GM19099 (cell line): ENCODE data around the gene METTL22.

ENCODE experiments used
- POLR2A ChIP-seq: IDR thresholded peaks from 3 replicates; pipeline ENCODE4 v1.6.1; 2011; ENCODE audit warnings: low read depth; ENCODE audit not compliant: insufficient read length; ENCODE audit errors: extremely low read depth

METTL22 gene

GRCh38 chr16:8620535-8620934 is 963 bp upstream of the METTL22 start:
- no peak for TF ChIP-seq POLR2A

DNA sequence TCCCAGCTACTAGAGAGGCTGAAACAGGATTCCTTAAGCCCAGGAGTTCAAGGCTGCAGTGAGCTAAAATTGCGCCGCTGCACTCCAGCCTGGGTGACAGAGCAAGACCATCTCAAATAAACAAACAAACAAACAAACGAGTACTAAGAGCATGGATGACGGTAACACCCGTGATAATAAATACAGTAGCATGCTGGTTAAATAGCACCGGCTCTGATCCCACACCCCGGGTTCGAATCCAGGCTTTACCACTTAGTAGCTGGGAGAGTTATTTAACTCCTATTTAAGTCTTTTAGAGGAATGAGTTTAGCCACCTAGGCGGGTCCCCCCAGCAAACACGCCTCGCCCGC is 301 bp upstream of the METTL22 start:
- TF ChIP-seq POLR2A: no peak

GRCh38 chr16:8622315-8622656 is 788 bp downstream of the METTL22 start:
- TF ChIP-seq POLR2A: no peak

DNA sequence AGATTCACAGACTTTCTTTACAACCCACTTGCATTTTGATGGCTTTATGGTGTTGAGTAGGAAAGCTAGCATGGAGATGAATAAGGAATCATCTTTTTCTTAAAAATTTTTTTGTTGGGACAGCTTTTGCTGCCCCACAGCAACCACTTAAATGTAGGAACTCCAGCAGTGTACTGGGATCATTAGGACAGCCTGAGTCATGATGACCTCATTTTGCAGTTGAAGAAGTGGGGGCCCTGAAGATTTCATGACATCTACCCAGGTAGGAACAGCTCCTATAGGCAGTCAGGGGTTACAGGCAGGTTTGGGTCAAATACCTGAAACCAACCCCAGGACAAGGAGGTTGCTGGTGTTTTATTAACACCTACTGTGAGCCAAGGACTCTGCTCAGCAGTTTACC is 2.1 kb downstream of the METTL22 start:
- no peak for TF ChIP-seq POLR2A

GRCh38 chr16:8625491-8626087 is 4.1 kb downstream of the METTL22 start:
- TF ChIP-seq POLR2A: no peak

DNA sequence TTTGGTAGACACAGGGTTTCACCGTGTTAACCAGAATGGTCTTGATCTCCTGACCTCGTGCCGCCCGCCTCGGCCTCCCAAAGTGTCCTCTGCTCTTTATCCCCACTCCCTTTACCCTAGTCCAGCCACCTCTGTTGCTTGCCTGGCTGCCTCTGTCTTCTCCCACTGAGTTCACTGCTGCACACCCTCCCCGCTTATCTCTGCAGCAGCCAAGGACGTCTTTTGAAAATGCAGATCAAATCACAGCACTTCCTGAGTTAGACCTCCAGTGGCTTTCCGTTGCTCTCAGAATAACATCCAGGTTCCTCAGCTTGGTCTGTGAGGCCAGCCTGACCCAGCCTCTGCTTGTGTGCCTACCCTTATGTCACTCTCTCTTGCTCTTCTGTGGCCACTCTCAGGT is 5.4 kb downstream of the METTL22 start:
- no peak for TF ChIP-seq POLR2A

- no peak for TF ChIP-seq POLR2A
These were observed 6.0 kb downstream of the METTL22 start for GRCh38 chr16:8627456-8627855.

DNA sequence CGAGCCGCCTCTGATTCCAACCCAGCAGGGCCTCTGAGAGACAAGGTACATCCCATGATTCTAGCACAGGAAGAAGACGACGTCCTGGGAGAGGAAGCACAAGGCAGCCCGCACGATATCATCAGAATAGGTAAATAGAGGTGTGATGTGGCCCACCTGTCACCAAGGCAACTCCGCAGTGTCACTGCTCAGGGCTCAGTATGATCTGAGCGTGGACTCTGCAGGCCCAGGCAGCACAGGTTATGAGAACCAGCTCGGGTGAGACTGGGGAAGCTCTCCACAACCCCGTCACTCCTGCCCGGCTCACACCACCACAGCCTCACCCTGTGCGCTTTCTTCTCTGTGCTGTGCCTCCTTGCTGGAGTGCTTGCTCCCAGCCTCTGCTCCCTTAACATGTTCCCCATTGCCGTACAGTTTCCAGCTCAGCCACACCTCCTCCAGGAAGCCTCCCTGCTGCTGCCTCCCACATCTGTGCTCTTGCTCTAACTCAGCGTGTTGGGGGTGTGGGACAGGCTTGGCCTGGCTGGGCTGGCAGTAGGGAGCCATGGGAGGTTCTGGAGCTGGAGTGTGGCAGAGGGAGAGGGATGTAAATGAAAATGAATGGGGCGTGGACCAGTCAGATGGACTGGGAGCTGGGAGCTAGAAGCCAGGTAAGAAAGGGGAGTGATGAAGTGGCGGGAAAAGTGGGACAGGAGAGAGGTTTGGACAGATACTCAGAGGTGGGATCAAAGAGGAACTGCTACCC is 7.7 kb downstream of the METTL22 start:
- no peak for TF ChIP-seq POLR2A

DNA sequence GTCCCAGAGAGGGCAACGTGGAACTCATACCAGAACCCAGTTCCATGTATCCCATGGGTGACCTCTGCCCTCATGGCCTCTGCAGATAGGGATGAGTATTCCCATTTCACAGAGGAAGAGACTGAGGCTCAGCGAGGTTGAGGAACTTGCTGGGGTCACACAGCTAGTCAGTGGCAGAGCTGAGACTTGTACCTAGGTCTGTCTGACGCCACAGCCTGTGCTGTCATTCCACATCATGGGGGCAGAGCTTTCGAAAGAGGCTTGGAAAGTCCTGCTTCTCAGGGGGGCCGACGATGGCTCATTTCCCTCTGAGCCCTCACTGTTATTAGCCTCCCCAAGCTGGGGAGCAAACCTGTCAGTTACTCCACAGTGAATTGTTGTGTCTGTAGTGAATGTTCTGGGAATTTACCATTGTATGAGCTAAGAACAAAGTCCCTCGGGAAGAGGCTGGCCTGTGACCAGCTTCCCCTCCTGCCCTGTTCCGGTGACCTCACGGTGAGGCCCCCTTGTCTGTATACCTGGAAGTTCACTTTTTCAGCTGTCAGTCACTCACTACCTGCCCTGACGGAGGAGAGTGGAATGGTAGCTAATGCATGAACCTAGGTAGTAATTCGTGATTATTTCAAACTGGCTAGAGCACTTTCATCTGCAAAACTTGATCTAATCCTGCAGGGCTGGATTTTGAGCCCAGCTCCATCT is 8.9 kb downstream of the METTL22 start:
- no peak for TF ChIP-seq POLR2A

DNA sequence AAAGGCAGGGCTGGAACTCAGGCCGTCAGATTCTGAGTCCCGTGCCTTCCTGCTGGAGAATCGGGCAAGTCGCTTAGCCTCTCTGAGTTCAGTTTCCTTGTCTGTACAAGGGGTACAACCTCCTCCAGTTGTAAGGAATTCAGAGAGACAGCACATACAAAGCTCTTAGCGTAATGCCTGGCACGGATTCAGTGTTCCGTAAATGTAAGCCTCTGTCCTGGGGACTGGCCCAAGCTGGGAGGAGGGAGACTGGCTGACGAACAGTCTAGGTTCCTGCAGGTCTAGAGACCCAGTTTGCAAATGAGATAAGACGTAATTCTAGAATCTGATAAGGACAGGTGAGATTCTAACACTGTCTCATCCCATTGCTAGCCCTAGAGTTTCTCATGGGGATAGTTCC is 9.9 kb downstream of the METTL22 start:
- TF ChIP-seq POLR2A: no peak

DNA sequence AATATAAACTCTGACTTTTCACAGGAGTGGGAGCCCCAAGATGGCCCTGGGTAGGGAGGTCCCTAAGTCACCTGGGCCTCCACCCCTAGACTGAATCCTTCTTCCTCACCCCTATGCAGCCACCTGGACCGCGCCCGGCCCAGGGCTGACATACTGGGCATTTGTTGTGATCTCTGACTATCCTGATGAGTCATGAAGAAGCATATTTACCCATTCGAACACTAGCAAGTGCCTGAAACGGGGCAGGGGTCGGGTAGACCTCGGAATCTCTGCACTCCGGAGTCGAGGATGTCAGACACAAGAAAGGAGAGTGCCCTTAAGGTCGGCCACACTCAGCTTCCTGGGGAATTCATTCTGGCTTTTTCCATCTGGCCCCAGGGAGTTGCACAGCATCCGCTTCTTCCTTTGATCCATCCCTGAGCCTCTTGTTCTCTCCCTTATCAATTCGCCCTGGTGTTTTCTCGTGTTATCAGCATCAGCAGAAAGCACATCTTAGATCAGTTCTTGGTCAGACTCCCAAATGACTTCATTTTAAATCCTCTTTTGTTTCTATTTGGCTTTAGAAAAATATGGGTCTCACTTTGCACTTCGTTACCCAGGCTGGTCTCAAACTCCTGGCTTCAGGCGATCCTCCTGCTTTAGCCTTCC is 10.4 kb downstream of the METTL22 start:
- no peak for TF ChIP-seq POLR2A

DNA sequence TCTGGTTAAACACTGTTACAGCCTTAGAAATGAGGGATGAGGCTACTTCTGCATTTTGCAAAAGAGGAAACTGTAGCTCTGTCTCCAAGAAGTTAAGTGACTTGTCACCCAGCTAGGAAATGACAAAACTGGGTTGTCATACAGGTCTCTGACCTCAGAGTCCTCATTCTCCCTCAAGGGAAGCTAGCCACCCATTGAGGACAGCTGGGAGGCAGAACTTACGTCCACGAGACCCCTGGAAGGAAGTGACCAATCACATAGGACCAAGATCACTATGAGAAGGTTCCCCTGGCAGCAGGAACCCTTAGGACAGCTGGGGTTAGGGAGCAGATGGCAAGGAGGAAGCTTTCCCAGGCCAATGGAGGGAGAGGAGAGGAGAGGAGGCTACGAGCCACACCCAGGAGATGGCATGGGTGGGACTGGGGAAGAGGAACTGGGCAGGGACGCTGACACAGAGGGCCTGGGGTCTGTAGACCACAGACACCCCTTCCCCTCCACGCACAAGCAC is 11.2 kb downstream of the METTL22 start:
- no peak for TF ChIP-seq POLR2A

GRCh38 chr16:8634991-8635736 is 13.7 kb downstream of the METTL22 start:
- TF ChIP-seq POLR2A: no peak

GRCh38 chr16:8639694-8640093 is 18.2 kb downstream of the METTL22 start:
- no peak for TF ChIP-seq POLR2A

GRCh38 chr16:8641671-8642070 is 20.2 kb downstream of the METTL22 start:
- TF ChIP-seq POLR2A: no peak
